K562 (cell line): ENCODE measurements around the gene SRD5A1.

Experiments
- EP300 ChIP-seq: IDR thresholded peaks from 2 replicates; pipeline ENCODE4 v1.6.1; 2012; ENCODE audit warnings: low read length, improper control_type of control experiment
- IRF2 ChIP-seq: sonication (generic); formaldehyde crosslinking; IDR thresholded peaks from 2 replicates; pipeline ENCODE4 v1.8.1; 2022; ENCODE audit warnings: mild to moderate bottlenecking, missing genetic modification reagents

DNA sequence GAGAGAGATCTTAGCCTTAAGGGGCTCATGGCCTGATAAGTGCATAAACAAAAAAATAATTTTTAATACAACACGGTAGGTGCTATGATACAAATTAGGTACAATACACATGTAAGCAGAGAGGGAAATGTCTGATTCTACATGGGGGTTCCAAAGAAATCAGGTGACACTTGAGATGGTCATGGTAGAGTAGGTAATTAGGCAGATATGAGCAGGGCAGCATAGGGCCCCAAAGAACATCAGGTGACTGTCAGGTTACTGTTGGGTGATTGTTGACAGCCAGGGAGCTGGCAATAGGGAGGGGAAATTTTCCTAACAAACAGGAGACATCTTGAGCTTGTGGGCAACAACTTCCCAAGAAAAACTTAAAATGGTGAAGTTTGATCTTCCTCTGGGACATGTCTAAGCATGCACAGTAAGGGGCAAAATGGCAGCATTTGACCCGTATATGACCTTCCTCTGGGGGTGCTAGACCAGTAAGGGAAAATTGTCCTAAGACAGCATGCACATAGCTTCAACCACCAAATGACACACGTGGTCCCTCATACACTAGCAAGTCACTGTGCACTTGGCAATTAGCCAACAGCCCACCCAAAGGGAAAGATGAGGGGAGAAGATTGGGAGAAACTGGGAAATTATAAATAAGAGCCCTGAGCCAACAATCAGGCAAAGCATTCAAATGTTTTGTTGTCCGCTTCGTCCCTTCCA is 42.7 kb downstream of the SRD5A1 start:
- TF ChIP-seq EP300 (no peak), IRF2 (CRISPR knock-in tag) (no peak)
